DND-41 (cell line): Measurements from ENCODE around the gene ACSS3.
"Not testable (repeated sequence)": the region's sequence is repeated elsewhere in the genome, so short reads cannot be mapped to it uniquely, and the experiment has no call there.

ENCODE experiments used
- ATAC-seq: fragments of 200-7000 bp; cut with Tn5 transposase; 3 replicates; pipeline ENCODE4 v1.9.1; 2021; ENCODE audit warnings: low read depth; ENCODE audit not compliant: insufficient read depth
- DNase-seq: peaks from one replicate; pipeline ENCODE4 v3.0.0-alpha.2; 2020
- H2AFZ ChIP-seq: 2 replicates; pipeline ENCODE4 v1.6.0; 2012; ENCODE audit warnings: low read depth, low read length
- H3K27ac ChIP-seq: 2 replicates; pipeline ENCODE4 v1.5.1; 2012; ENCODE audit warnings: low read length, inconsistent platforms
- H3K27me3 ChIP-seq: fragments of 200-600 bp; sonication (generic); 2 replicates; pipeline ENCODE4 v1.6.0; 2012; ENCODE audit warnings: low read length, mild to moderate bottlenecking, inconsistent platforms; ENCODE audit not compliant: insufficient read depth, poor library complexity
- H3K36me3 ChIP-seq: 2 replicates; pipeline ENCODE4 v1.5.1; 2012; ENCODE audit warnings: low read length, inconsistent platforms; ENCODE audit not compliant: insufficient read depth
- H3K4me1 ChIP-seq: 2 replicates; pipeline ENCODE4 v1.5.1; 2012; ENCODE audit warnings: mild to moderate bottlenecking, low read length; ENCODE audit not compliant: insufficient read depth
- H3K4me2 ChIP-seq: 2 replicates; pipeline ENCODE4 v1.6.0; 2012; ENCODE audit warnings: mild to moderate bottlenecking, moderate library complexity, low read length, inconsistent platforms; ENCODE audit not compliant: insufficient read depth
- H3K4me3 ChIP-seq, 2 experiments: fragments of 200-600 bp in 1 of 2; shearing (Covaris generic) in 1 of 2; 2 replicates each; pipeline ENCODE4 v1.5.1; 2012 to 2016; ENCODE audit warnings: inconsistent platforms in 2 of 2, low read length in 2 of 2, mild to moderate bottlenecking in 2 of 2, low read depth in 1 of 2, moderate library complexity in 1 of 2
- H3K79me2 ChIP-seq: 2 replicates; pipeline ENCODE4 v1.6.0; 2012; ENCODE audit warnings: low read length, inconsistent platforms; ENCODE audit not compliant: insufficient read depth
- H3K9ac ChIP-seq: 2 replicates; pipeline ENCODE4 v1.6.0; 2012; ENCODE audit warnings: low read depth, mild to moderate bottlenecking, inconsistent platforms, low read length, moderate library complexity
- H3K9me3 ChIP-seq: 2 replicates; pipeline ENCODE4 v1.5.1; 2012; ENCODE audit warnings: low read length, moderate library complexity, mild to moderate bottlenecking, inconsistent platforms; ENCODE audit not compliant: insufficient read depth, severe bottlenecking
- H4K20me1 ChIP-seq: 2 replicates; pipeline ENCODE4 v1.6.0; 2012; ENCODE audit warnings: low read length; ENCODE audit not compliant: insufficient read depth
- CTCF ChIP-seq: IDR thresholded peaks from 2 replicates; pipeline ENCODE4 v1.5.1; 2012; ENCODE audit warnings: borderline replicate concordance, low read length, moderate library complexity, mild to moderate bottlenecking; ENCODE audit not compliant: poor library complexity, severe bottlenecking; ENCODE audit errors: extremely low read depth
- EZH2 ChIP-seq: IDR thresholded peaks from 3 replicates; pipeline ENCODE4 v1.6.1; 2012; ENCODE audit warnings: borderline replicate concordance, low read depth, mild to moderate bottlenecking, moderate library complexity, low read length, inconsistent platforms; ENCODE audit not compliant: severe bottlenecking

Gene ACSS3

GRCh38 chr12:81043979-81044740, 33.7 kb upstream of the ACSS3 start:
- H2AFZ ChIP-seq: no peak overlapping the region
- no peak overlapping the region for H3K4me3 ChIP-seq
- H3K27me3 ChIP-seq: no peaks in the 10 kb centered on the region
- H3K9ac ChIP-seq: no peak overlapping the region
- no peaks in the 10 kb centered on the region for H3K9me3 ChIP-seq
- no peak overlapping the region for H3K4me2 ChIP-seq
- no peaks in the 10 kb centered on the region for H3K36me3 ChIP-seq
- H4K20me1 ChIP-seq: no peaks in the 10 kb centered on the region
- DNase-seq: no peak
- no peaks in the 10 kb centered on the region for H3K79me2 ChIP-seq
- no peaks in the 10 kb centered on the region for H3K4me1 ChIP-seq
- ATAC-seq: no peak
- H3K27ac ChIP-seq: no peak overlapping the region
- TF ChIP-seq EZH2 (no peak), CTCF (no peak)

GRCh38 chr12:81064971-81065370, 12.9 kb upstream of the ACSS3 start:
- H3K9me3 ChIP-seq, H3K36me3 ChIP-seq, H3K9ac ChIP-seq, DNase-seq, H3K4me3 ChIP-seq, H4K20me1 ChIP-seq, H3K27me3 ChIP-seq, ATAC-seq, H3K27ac ChIP-seq, H3K79me2 ChIP-seq, H3K4me2 ChIP-seq, H2AFZ ChIP-seq, H3K4me1 ChIP-seq: not testable (repeated sequence)

GRCh38 chr12:81070846-81071245, 7.0 kb upstream of the ACSS3 start:
- H3K9ac ChIP-seq: no peak overlapping the region
- H3K27me3 ChIP-seq: no peaks in the 10 kb centered on the region
- no peaks in the 10 kb centered on the region for H3K4me1 ChIP-seq
- no peaks in the 10 kb centered on the region for H3K9me3 ChIP-seq
- no peak overlapping the region for H3K4me3 ChIP-seq
- no peak for DNase-seq
- no peaks in the 10 kb centered on the region for H4K20me1 ChIP-seq
- H3K36me3 ChIP-seq: no peaks in the 10 kb centered on the region
- no peak overlapping the region for H3K27ac ChIP-seq
- ATAC-seq: no peak
- TF ChIP-seq CTCF (no peak), EZH2 (no peak)
- H3K79me2 ChIP-seq: no peaks in the 10 kb centered on the region
- H2AFZ ChIP-seq: no peak overlapping the region
- H3K4me2 ChIP-seq: no peak overlapping the region

GRCh38 chr12:81075539-81075938, 2.3 kb upstream of the ACSS3 start:
- Histone ChIP-seq H3K27me3 (no peaks in the 10 kb centered on the region), H3K79me2 (no peaks in the 10 kb centered on the region), H3K9me3 (no peaks in the 10 kb centered on the region), H3K27ac (no peak overlapping the region), H4K20me1 (no peaks in the 10 kb centered on the region), H2AFZ (no peak overlapping the region), H3K4me2 (no peak overlapping the region), H3K9ac (no peak overlapping the region), H3K4me3 (no peak overlapping the region), H3K36me3 (no peaks in the 10 kb centered on the region), H3K4me1 (no peaks in the 10 kb centered on the region)
- DNase-seq (no peak), ATAC-seq (no peak)
- TF ChIP-seq CTCF: no peak
- TF ChIP-seq EZH2: no peak
